ENCODE data around the gene RIPK1. TPM values are rescaled to one million over a fixed set of nuclear protein-coding genes. Genes with fewer than 3 reads are reported as not detected.

The RIPK1 gene
- total RNA-seq, 4 donors from 2014 or later = 12.1 to 46.0 (median 34.6) TPM

- Histone ChIP-seq H3K36me3 (peaks cover 0 to 14% (median under 1%) of the 10 kb centered on the region in 4 donors), H3K27me3 (no peaks in the 10 kb centered on the region), H3K4me3 (peak within 1 kb of the TSS; percentile 71 to 83 (median 74)), H3K27ac (peak within 1 kb of the TSS; percentile 91 to 96 (median 92)), H3K9me3 (no peaks in the 10 kb centered on the region), H3K4me1 (peaks cover 6 to 18% (median 10%) of the 10 kb centered on the region in 4 donors)
- intact Hi-C loops (cut with DNase I; ENCODE audit: low total_unique reads) (no loop called here), in situ Hi-C loops (cut with MboI; ENCODE audit: low pct_ligation_motif_present in 1 of 4, low pct_unique_long_range_greater_than_20kb in 1 of 4, low sequenced_read_pairs in 3 of 4) (loop anchor here in 2 of 4 donors (25.0 kb wide), 1 partner anchor 619 kb away; no protein-coding TSS in a partner anchor)
- 1% methylated on average over 66 of the region's 89 CpGs; no CpG with 5 or more reads in 1 of the 2 donors for WGBS, 2 donors (ENCODE audit: low coverage in 1 of 2)
- peak; percentile 99 for DNase-seq
- TF ChIP-seq POLR2A (IDR thresholded peaks at IDR 0.05) (peak; percentile 83), POLR2AphosphoS5 (IDR thresholded peaks at IDR 0.05) (peak; percentile 88 to 92 (median 88)), CTCF (IDR thresholded peaks at IDR 0.05) (no peak)
These were observed 50.2 kb downstream of the RIPK1 start, which contains the start of gene BPHL for GRCh38 chr6:3118353-3119039. BPHL (plus strand) TSS chr6:3118711; CDS start chr6:3118741, 30 bp downstream.

GRCh38 chr6:3119040-3119723 is 50.9 kb downstream of the RIPK1 start:
- Histone ChIP-seq H3K4me1 (peaks cover 6 to 18% (median 10%) of the 10 kb centered on the region in 4 donors), H3K4me3 (peak overlapping the region; percentile 71 to 83 (median 74)), H3K27ac (peak overlapping the region; percentile 91 to 96 (median 92)), H3K36me3 (peaks cover 0 to 7% (median 0%) of the 10 kb centered on the region in 4 donors), H3K9me3 (no peaks in the 10 kb centered on the region), H3K27me3 (no peaks in the 10 kb centered on the region)
- in situ Hi-C loops (cut with MboI; ENCODE audit: low pct_ligation_motif_present in 1 of 4, low pct_unique_long_range_greater_than_20kb in 1 of 4, low sequenced_read_pairs in 3 of 4) (loop anchor here in 2 of 4 donors (25.0 kb wide), 1 partner anchor 618 kb away; no protein-coding TSS in a partner anchor), intact Hi-C loops (cut with DNase I; ENCODE audit: low total_unique reads) (no loop called here)
- DNase-seq = no peak
- TF ChIP-seq CTCF (IDR thresholded peaks at IDR 0.05) = no peak
- no peak for TF ChIP-seq EP300 (IDR thresholded peaks at IDR 0.05; ENCODE audit: low read depth)
- no peak for TF ChIP-seq POLR2A (IDR thresholded peaks at IDR 0.05)
- no peak for TF ChIP-seq POLR2AphosphoS5 (IDR thresholded peaks at IDR 0.05)
- 24 to 34% methylated on average over 10 to 19 of the region's 19 CpGs for WGBS, 2 donors (ENCODE audit: low coverage in 1 of 2)

GRCh38 chr6:3120765-3121089 is 52.4 kb downstream of the RIPK1 start:
- H3K27me3 ChIP-seq = no peaks in the 10 kb centered on the region
- peaks cover 6 to 18% (median 10%) of the 10 kb centered on the region in 4 donors for H3K4me1 ChIP-seq
- DNase-seq = no peak
- H3K4me3 ChIP-seq = no peak overlapping the region
- H3K9me3 ChIP-seq = no peaks in the 10 kb centered on the region
- H3K36me3 ChIP-seq = no peaks in the 10 kb centered on the region
- TF ChIP-seq CTCF (IDR thresholded peaks at IDR 0.05) = no peak
- in situ Hi-C loops (cut with MboI; ENCODE audit: low pct_ligation_motif_present in 1 of 4, low pct_unique_long_range_greater_than_20kb in 1 of 4, low sequenced_read_pairs in 3 of 4) (loop anchor here (5.0 to 25.0 kb wide), 4 partner anchors 132 to 617 kb away; partner anchors contain the start of gene PSMG4 (in 1 of the 4)), intact Hi-C loops (cut with DNase I; ENCODE audit: low total_unique reads) (no loop called here)
- no peak overlapping the region for H3K27ac ChIP-seq
- WGBS, 2 donors (ENCODE audit: low coverage in 1 of 2) = 86 to 93% methylated on average over 1 to 5 of the region's 5 CpGs

- WGBS, 2 donors (ENCODE audit: low coverage in 1 of 2) = 95 to 100% methylated on average over 1 to 9 of the region's 9 CpGs
- Histone ChIP-seq H3K27me3 (no peaks in the 10 kb centered on the region), H3K27ac (no peak overlapping the region), H3K4me1 (peaks cover 6 to 14% (median 8%) of the 10 kb centered on the region in 4 donors), H3K4me3 (no peak overlapping the region), H3K36me3 (no peaks in the 10 kb centered on the region), H3K9me3 (no peaks in the 10 kb centered on the region)
- DNase-seq = no peak
- in situ Hi-C loops (cut with MboI; ENCODE audit: low pct_ligation_motif_present in 1 of 4, low pct_unique_long_range_greater_than_20kb in 1 of 4, low sequenced_read_pairs in 3 of 4) (loop anchor here (5.0 to 25.0 kb wide), 4 partner anchors 129 to 614 kb away; partner anchors contain the start of gene PSMG4 (in 1 of the 4)), intact Hi-C loops (cut with DNase I; ENCODE audit: low total_unique reads) (no loop called here)
- TF ChIP-seq POLR2AphosphoS5 (IDR thresholded peaks at IDR 0.05) (no peak), POLR2A (IDR thresholded peaks at IDR 0.05) (no peak)
These were observed 54.5 kb downstream of the RIPK1 start for GRCh38 chr6:3122823-3123182.
